Measurements from ENCODE around the gene HCN3. TPM values are rescaled to one million over a fixed set of nuclear protein-coding genes. Genes with fewer than 3 reads are reported as not detected.

HCN3 gene
- total and polyA plus RNA-seq, 2 of the 8 experiments (the other 6 are each of a cell fraction or from before 2014, with no cell fraction given), result 6.4 to 7.3 TPM

GRCh38 chr1:155304558-155305063, 27.3 kb downstream of the HCN3 start:
- WGBS, 2 experiments (ENCODE audit: extremely low coverage in 1 of 2, insufficient coverage in 1 of 2, insufficient read length in 1 of 2, insufficient replicate concordance in 2 of 2, low coverage in 1 of 2, low lambda C conversion rate in 2 of 2, missing lambda C conversion rate in 1 of 2), result 86% methylated on average over 11 of the region's 11 CpGs; no CpG with 5 or more reads in 1 of the 2 experiments
- H4K8ac ChIP-seq (ENCODE audit: extremely low read depth, insufficient read depth, low read length), result no peak overlapping the region
- no peak overlapping the region for H2BK15ac ChIP-seq (ENCODE audit: low read length)
- no peak overlapping the region for H3K4me3 ChIP-seq (ENCODE audit: extremely low read depth in 1 of 4, insufficient read depth in 2 of 4, low read depth in 3 of 4, low read length in 4 of 4)
- H3K23me2 ChIP-seq (ENCODE audit: low read depth, low read length), result peaks cover 7% of the 10 kb centered on the region
- H4K91ac ChIP-seq (replicated peaks; ENCODE audit: insufficient read length, low read length), result peak overlapping the region; percentile 59
- H3K79me1 ChIP-seq (ENCODE audit: low read depth, low read length), result peaks cover 2% of the 10 kb centered on the region; the same call in 1 of the 2 replicates
- H3K4me1 ChIP-seq (replicated peaks in 1 of 4; ENCODE audit: control insufficient read depth in 3 of 4, insufficient read depth in 4 of 4, low read length in 3 of 4), result peaks cover 0 to 5% (median 2%) of the 10 kb centered on the region in 4 experiments; a peak in 5 of 7 replicates
- H3K79me2 ChIP-seq (ENCODE audit: control insufficient read depth in 1 of 2, insufficient read depth in 2 of 2, low read length in 2 of 2), result peaks cover 3 to 8% of the 10 kb centered on the region in 2 experiments; a peak in 3 of 4 replicates
- no peak overlapping the region for H3K23ac ChIP-seq (ENCODE audit: insufficient read length)
- H2BK5ac ChIP-seq (ENCODE audit: low read depth, low read length), result no peak overlapping the region
- no peaks in the 10 kb centered on the region; a peak in 1 of 7 replicates for H3K27me3 ChIP-seq (replicated peaks in 1 of 4; ENCODE audit: control insufficient read depth in 3 of 4, extremely low read depth in 1 of 4, insufficient read depth in 3 of 4, low read length in 3 of 4)
- CTCF ChIA-PET (ENCODE audit: partially characterized antibody), result interaction anchor here (1.1 to 6.4 kb wide), 3 partner anchors 23 to 53 kb away, joined by 4 to 103 read pairs (median 79); no protein-coding TSS in a partner anchor
- no peak overlapping the region for H3K14ac ChIP-seq (ENCODE audit: insufficient read length)
- H2BK20ac ChIP-seq (ENCODE audit: low read length), result peak overlapping the region; percentile 48; the same call in 1 of the 2 replicates
- H2AFZ ChIP-seq (ENCODE audit: low read length), result no peak overlapping the region
- no peaks in the 10 kb centered on the region for H3K36me3 ChIP-seq (ENCODE audit: control insufficient read depth in 2 of 4, insufficient read depth in 4 of 4, low read length in 3 of 4)
- no peak overlapping the region for H3K18ac ChIP-seq (ENCODE audit: extremely low read depth, low read length)
- no peak overlapping the region for H3K27ac ChIP-seq (ENCODE audit: low read depth, low read length)
- no peak overlapping the region for H3K4me2 ChIP-seq (ENCODE audit: insufficient read depth in 1 of 2, low read depth in 2 of 2, low read length in 2 of 2)
- DNase-seq (ENCODE audit: low read depth in 1 of 2, low spot score in 2 of 2) (no peak), FAIRE-seq (no peak)
- H2BK120ac ChIP-seq (replicated peaks; ENCODE audit: low read depth, low read length), result no peak overlapping the region
- no peak overlapping the region for H4K5ac ChIP-seq (ENCODE audit: insufficient read length, low read depth, low read length)
- no peak overlapping the region for H2AK5ac ChIP-seq (ENCODE audit: low read depth, low read length)
- H3K9me3 ChIP-seq (ENCODE audit: insufficient read depth in 2 of 2, low read depth in 1 of 2, low read length in 1 of 2), result no peaks in the 10 kb centered on the region
- H3K56ac ChIP-seq (replicated peaks; ENCODE audit: insufficient read length, low read depth, low read length), result no peak overlapping the region
- no peak overlapping the region for H3K4ac ChIP-seq (replicated peaks; ENCODE audit: insufficient read length, low read depth, low read length)
- peaks cover 0 to 4% of the 10 kb centered on the region in 2 experiments for H4K20me1 ChIP-seq (replicated peaks in 1 of 2; ENCODE audit: control insufficient read depth in 1 of 2, insufficient read depth in 2 of 2, low read length in 2 of 2)
- H2BK12ac ChIP-seq (ENCODE audit: low read depth, low read length), result 0 out of 2 replicates have a peak overlapping the region, but pooled peaks have one; percentile 63
- POLR2A ChIA-PET (ENCODE audit: partially characterized antibody), result interaction anchor here (1.7 to 2.6 kb wide), 2 partner anchors 13 to 18 kb away, joined by 7 to 9 read pairs; no protein-coding TSS in a partner anchor
- H3K9ac ChIP-seq (replicated peaks in 1 of 4; ENCODE audit: extremely low read depth in 1 of 4, low read depth in 3 of 4, low read length in 3 of 4), result no peak overlapping the region
- TF ChIP-seq, protein P1, sequence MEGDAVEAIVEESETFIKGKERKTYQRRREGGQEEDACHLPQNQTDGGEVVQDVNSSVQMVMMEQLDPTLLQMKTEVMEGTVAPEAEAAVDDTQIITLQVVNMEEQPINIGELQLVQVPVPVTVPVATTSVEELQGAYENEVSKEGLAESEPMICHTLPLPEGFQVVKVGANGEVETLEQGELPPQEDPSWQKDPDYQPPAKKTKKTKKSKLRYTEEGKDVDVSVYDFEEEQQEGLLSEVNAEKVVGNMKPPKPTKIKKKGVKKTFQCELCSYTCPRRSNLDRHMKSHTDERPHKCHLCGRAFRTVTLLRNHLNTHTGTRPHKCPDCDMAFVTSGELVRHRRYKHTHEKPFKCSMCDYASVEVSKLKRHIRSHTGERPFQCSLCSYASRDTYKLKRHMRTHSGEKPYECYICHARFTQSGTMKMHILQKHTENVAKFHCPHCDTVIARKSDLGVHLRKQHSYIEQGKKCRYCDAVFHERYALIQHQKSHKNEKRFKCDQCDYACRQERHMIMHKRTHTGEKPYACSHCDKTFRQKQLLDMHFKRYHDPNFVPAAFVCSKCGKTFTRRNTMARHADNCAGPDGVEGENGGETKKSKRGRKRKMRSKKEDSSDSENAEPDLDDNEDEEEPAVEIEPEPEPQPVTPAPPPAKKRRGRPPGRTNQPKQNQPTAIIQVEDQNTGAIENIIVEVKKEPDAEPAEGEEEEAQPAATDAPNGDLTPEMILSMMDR (IDR thresholded peaks at IDR 0.05; ENCODE audit: control extremely low read depth in 1 of 3, insufficient read depth in 1 of 3, low read depth in 1 of 3, low read length in 3 of 3), result no peak
- TF ChIP-seq TCF12 (IDR thresholded peaks at IDR 0.05; ENCODE audit: low read depth, low read length) (no peak), GTF2F1 (IDR thresholded peaks at IDR 0.05; ENCODE audit: borderline replicate concordance, low read depth, low read length) (no peak), EZH2 (IDR thresholded peaks at IDR 0.05; ENCODE audit: low read depth, low read length, severe bottlenecking) (no peak), RFX5 (IDR thresholded peaks at IDR 0.05; ENCODE audit: borderline replicate concordance, low read depth, low read length) (no peak), SUZ12 (IDR thresholded peaks at IDR 0.05; ENCODE audit: low read length) (no peak), SP4 (IDR thresholded peaks at IDR 0.05; ENCODE audit: low read length) (no peak), TEAD4 (IDR thresholded peaks at IDR 0.05; ENCODE audit: low read depth, low read length) (no peak), CBX8 (IDR thresholded peaks at IDR 0.05; ENCODE audit: borderline replicate concordance, low read depth, low read length) (no peak), RXRA (IDR thresholded peaks at IDR 0.05; ENCODE audit: insufficient read depth, low read depth, low read length) (no peak)

All from H1 (cell line).